NOMO-1 treated with dmso at 0.1 percent for 144 hours (cell line): ENCODE measurements around the gene CHGA.

ENCODE experiments used
- DNase-seq: peaks from one replicate; lab custom pipeline; 2025; ENCODE audit not compliant: unreplicated experiment; lab: John Stamatoyannopoulos, UW

The CHGA gene

DNA sequence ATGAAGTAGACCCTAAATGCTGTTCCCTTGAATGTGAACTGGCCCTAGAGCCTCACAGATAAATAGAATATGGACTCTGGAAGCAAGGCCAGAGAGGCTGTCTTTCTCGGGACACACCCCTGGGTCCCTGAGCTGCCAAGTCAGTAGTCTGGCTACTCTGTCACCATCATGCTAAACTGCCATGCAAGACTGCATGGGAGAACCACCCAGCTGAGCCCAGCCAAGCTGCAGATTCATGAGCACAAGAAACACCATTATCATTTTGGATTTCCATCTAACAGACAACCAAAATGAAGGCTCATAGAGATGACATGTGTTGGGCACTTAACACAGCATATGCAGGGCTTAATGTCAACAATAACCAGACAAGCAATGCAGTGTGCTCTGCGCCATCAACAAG lies 53.3 kb downstream of the CHGA start:
- DNase-seq, result no peak

DNA sequence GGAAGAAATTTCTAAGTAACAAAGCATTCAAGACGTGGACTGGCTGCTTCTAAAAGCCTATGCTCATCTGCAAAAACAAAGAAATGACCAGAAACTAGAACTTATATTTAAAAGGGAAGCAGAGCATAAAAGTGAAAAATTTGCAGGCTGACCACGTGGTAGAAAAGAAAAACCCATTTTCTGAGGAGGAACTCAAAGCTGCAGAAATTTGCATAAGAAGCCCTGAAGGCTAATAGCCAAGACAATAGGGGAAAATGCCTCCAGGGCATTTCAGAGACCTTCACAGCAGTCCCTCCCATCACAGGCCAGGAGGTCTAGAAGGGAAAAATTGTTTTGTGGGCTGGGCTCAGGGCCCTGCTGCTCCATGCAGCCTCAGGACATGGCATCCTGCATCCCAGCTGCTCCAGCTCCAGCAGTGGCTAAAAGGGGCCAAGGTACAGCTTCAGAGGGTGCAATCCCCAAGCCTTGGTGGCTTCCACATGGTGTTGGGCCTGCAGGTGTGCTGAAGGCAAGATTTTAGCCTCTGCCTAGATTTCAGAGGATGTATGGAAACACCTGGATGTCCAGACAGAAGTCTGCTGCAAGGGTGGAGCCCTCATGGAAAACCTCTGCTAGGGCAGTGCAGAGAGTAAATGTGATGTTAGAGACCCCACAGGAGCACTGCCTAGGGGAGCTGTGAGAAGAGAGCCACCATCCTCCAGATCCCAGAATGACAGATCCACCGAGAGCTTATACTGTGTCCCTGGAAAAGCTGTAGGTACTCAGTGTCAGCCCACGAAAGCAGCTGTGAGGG lies 55.5 kb downstream of the CHGA start:
- no peak for DNase-seq

DNA sequence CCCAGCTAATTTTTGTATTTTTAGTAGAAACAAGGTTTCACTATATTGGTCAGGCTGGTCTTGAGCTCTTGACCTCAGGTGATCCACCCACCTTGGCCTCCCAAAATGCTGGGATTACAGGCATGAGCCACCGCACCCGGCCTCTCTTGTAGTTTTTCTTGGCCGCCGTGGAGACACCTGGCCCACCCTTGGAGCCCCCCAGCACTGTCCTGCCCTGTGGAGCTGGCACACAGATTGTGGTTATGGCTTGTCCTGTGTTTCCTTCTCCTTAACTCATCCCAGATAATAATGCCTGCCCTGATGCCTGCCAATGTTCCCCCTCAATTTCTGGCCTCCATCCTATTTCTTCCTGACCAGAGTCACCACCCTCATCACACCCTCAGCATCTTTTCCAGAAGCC lies 57.9 kb downstream of the CHGA start:
- no peak for DNase-seq

DNA sequence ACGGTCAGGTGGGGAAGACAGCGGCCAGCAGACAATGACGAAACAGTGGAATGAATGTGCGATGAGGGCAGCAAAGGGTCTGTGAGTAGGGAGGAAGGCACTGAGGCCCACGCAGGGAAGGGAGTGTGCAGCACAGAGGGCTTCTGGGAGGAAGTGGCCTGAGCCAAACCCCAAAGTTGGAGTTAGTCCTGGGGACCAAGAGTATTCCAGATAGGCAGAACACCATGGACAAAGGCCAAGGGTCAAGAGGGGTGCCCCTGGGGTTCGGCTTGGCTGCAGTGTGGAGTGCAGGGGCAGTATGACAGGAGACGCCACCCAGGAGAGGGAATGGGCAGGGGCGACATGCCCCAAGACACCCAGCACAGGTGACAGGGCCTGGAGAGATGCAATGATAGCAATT lies 58.8 kb downstream of the CHGA start:
- no peak for DNase-seq

DNA sequence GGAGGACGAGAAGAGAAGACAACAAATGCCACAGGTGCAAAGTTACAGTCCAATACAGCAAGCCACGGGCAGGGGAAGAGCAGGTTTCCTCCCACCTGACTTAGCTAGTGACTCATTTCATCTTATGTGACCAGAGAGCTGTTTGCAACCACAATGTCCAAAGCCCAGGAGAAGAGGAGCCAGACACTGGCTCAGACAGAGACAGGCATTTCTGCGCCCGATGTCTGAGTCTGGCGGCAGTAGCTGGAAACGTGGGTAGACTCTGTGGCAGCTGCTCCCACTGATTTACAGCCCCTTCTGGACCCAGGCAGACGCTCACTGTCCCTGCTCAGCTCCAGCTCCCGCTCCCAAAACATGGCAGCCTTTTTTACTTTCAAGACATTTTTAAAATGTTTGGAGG lies 60.0 kb downstream of the CHGA start:
- no peak for DNase-seq

DNA sequence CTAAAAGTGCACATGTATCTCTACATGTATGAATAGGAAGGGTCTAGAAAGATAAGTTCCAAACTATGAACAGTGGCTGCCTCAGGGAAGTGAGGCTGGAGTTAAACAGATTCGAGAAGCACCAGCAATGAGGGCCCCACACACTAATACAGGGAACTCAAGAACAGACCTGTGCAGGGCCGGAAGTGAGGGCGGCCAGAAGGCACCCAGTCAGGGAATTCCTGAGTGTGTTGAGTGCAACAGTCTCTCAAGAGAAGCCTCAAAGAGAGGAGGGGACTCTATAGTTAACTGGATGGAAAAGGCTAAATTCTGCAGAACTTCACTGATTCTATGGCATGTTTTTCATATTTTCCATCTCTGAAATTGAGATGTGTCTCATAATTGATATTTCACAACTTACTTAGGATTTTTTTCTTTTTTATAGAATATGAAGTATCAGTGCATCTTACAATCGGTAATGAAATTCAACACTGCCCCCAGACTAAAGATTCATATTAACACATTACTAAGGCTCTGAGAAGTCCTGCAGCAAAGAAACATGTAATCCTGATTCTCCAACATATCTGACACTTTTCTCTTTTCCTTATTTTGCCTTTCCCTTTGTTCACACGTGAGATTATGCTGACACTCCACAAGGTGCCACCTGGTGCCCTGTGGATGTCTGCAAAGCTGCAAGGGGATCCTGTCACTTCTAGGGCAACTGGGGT lies 61.3 kb downstream of the CHGA start:
- no peak for DNase-seq
